Uterus (tissue), 2 donors: ENCODE results near the gene PSMD1.

Experiments used
- CTCF ChIP-seq, 4 experiments: fragments of 200-600 bp in 2 of 4; fragments of 450-650 bp in 2 of 4; sonication (generic) in 2 of 4; IDR thresholded peaks; one replicate each; pipeline ENCODE4 v1.5.1; 2016 to 2019; ENCODE audit warnings: antibody characterized with exemption in 4 of 4, mild to moderate bottlenecking in 2 of 4, moderate library complexity in 1 of 4
- POLR2A ChIP-seq, 2 donors: fragments of 450-650 bp; IDR thresholded peaks; one replicate each; pipeline ENCODE4 v1.6.1; 2016; ENCODE audit warnings: antibody characterized with exemption in 2 of 2, mild to moderate bottlenecking in 1 of 2, moderate library complexity in 1 of 2

- no peak for TF ChIP-seq CTCF (IDR thresholded peaks at IDR 0.05)
- TF ChIP-seq POLR2A (IDR thresholded peaks at IDR 0.05), result no peak
Measured at GRCh38 chr2:231193216-231193615, 136.5 kb downstream of the PSMD1 start.
